HCT116 (cell line): ENCODE data around the gene RHOH. TPM values are rescaled to one million over a fixed set of nuclear protein-coding genes. Genes with fewer than 3 reads are reported as not detected.

ENCODE experiments used
- ATAC-seq: fragments of 200-7000 bp; cut with Tn5 transposase; 2 replicates; pipeline ENCODE4 v1.9.1; 2020; ENCODE audit warnings: mild to moderate bottlenecking, moderate library complexity
- BruUV-seq: library from RNA; stranded (reverse); fragments of 400-500 nt; replicated peaks from 2 replicates; lab custom pipeline; 2021; lab: Mats Ljungman, UMichigan
- CTCF ChIA-PET: fragments of 300-600 bp; sonication (Branson Sonifier 250); formaldehyde crosslinking; loops from one replicate; lab custom pipeline; 2021; ENCODE audit warnings: antibody characterized with exemption; lab: Charles Lee
- POLR2A ChIA-PET: fragments of 300-600, 350-600 bp; sonication (Branson Sonifier 250); formaldehyde crosslinking; loops from one replicate; lab custom pipeline; 2021; ENCODE audit warnings: antibody characterized with exemption; lab: Charles Lee
- RAD21 ChIA-PET, 2 experiments: fragments of 300-600 bp; sonication (Branson Sonifier 250); formaldehyde crosslinking; loops; one replicate each; lab custom pipeline; 2023; ENCODE audit warnings: low total read pairs in 2 of 2; ENCODE audit not compliant: uncharacterized antibody in 2 of 2, unreplicated experiment in 2 of 2, low non-redundant PET in 1 of 2; lab: Charles Lee
- DNase-seq: peaks from one replicate; pipeline ENCODE4 v3.0.0-alpha.2; 2010; ENCODE audit warnings: low read depth, low spot score
- H2AFZ ChIP-seq: fragments of 200-600 bp; shearing (Covaris generic), sonication (generic); 2 replicates; pipeline ENCODE4 v1.6.1; 2017; ENCODE audit warnings: low read depth, mixed run types, mixed read lengths, antibody characterized with exemption, low read length; ENCODE audit not compliant: poor library complexity, severe bottlenecking
- H3K27ac ChIP-seq: 2 replicates; pipeline ENCODE4 v1.5.1; 2012; ENCODE audit warnings: low read depth, low read length
- H3K27me3 ChIP-seq: fragments of 200-600 bp; sonication (generic); 2 replicates; pipeline ENCODE4 v1.6.1; 2016; ENCODE audit warnings: mixed run types, low read length, mixed read lengths; ENCODE audit not compliant: insufficient read depth
- H3K36me3 ChIP-seq, 2 experiments: fragments of 200-500 bp in 1 of 2; fragments of 200-600 bp in 1 of 2; sonication (Bioruptor generic) in 1 of 2; sonication (generic) in 1 of 2; 2 replicates each; pipeline versions ENCODE4 v1.5.1 to v1.6.1; 2014 to 2016; ENCODE audit warnings: low read length in 2 of 2, inconsistent platforms in 1 of 2, mixed read lengths in 1 of 2, mixed run types in 1 of 2; ENCODE audit not compliant: insufficient read depth in 2 of 2, control insufficient read depth in 1 of 2
- H3K4me1 ChIP-seq, 2 experiments: fragments of 200-600 bp in 1 of 2; sonication (generic) in 1 of 2; 2 replicates each; pipeline versions ENCODE4 v1.5.1 to v1.6.1; 2012 to 2017; ENCODE audit warnings: low read length in 2 of 2, inconsistent platforms in 1 of 2, mild to moderate bottlenecking in 1 of 2, mixed read lengths in 1 of 2, mixed run types in 1 of 2, moderate library complexity in 1 of 2; ENCODE audit not compliant: insufficient read depth in 2 of 2, control insufficient read depth in 1 of 2
- H3K4me2 ChIP-seq: fragments of 200-600 bp; sonication (generic); 2 replicates; pipeline ENCODE4 v1.6.1; 2017; ENCODE audit warnings: mixed run types, low read length, mixed read lengths
- H3K4me3 ChIP-seq, 2 experiments: fragments of 200-600 bp in 1 of 2; sonication (generic) in 1 of 2; replicated peaks in 1 of 2; 2 replicates each; pipeline ENCODE4 v1.5.1; 2011 to 2016; ENCODE audit warnings: low read length in 2 of 2, control low read depth in 1 of 2, low read depth in 1 of 2, mild to moderate bottlenecking in 1 of 2, mixed read lengths in 1 of 2, mixed run types in 1 of 2
- H3K79me2 ChIP-seq: fragments of 200-600 bp; sonication (generic); 2 replicates; pipeline ENCODE4 v1.6.1; 2017; ENCODE audit warnings: mild to moderate bottlenecking, mixed run types, low read length, moderate library complexity, mixed read lengths; ENCODE audit not compliant: insufficient read depth
- H3K9ac ChIP-seq: fragments of 200-600 bp; sonication (generic); 2 replicates; pipeline ENCODE4 v1.6.1; 2016; ENCODE audit warnings: low read length, mixed read lengths
- H3K9me2 ChIP-seq: fragments of 200-600 bp; sonication (generic), shearing (Covaris generic); 2 replicates; pipeline ENCODE4 v1.6.1; 2017; ENCODE audit warnings: mixed run types, mild to moderate bottlenecking, moderate library complexity; ENCODE audit not compliant: insufficient read depth
- H3K9me3 ChIP-seq, 2 experiments: fragments of 200-500 bp in 1 of 2; fragments of 200-600 bp in 1 of 2; sonication (Bioruptor generic) in 1 of 2; sonication (generic) in 1 of 2; 2 replicates each; pipeline ENCODE4 v1.6.1; 2014 to 2017; ENCODE audit warnings: low read length in 2 of 2, mixed read lengths in 2 of 2, inconsistent platforms in 1 of 2, low read depth in 1 of 2, mild to moderate bottlenecking in 1 of 2, mixed run types in 1 of 2, moderate library complexity in 1 of 2; ENCODE audit not compliant: control insufficient read depth in 1 of 2, insufficient read depth in 1 of 2
- H4K20me1 ChIP-seq: fragments of 200-600 bp; sonication (generic), shearing (Covaris generic); 2 replicates; pipeline ENCODE4 v1.6.1; 2017; ENCODE audit warnings: mixed run types, mild to moderate bottlenecking, moderate library complexity; ENCODE audit not compliant: insufficient read depth
- ATF3 ChIP-seq: IDR thresholded peaks from 2 replicates; pipeline ENCODE4 v1.6.1; 2012
- CEBPB ChIP-seq: IDR thresholded peaks from 2 replicates; pipeline ENCODE4 v1.6.1; 2012; ENCODE audit warnings: low read depth
- CTCF ChIP-seq, 3 experiments: fragments of 200-600 bp in 1 of 3; sonication (generic) in 1 of 3; IDR thresholded peaks in 2 of 3; conservative IDR thresholded peaks in 1 of 3; 2 replicates each; pipeline ENCODE4 v1.5.1; 2012 to 2017; ENCODE audit warnings: low read depth in 2 of 3, low read length in 2 of 3, antibody characterized with exemption in 1 of 3, borderline replicate concordance in 1 of 3, control low read depth in 1 of 3, mild to moderate bottlenecking in 1 of 3, mixed read lengths in 1 of 3, mixed run types in 1 of 3, moderate library complexity in 1 of 3; ENCODE audit not compliant: insufficient read depth in 1 of 3
- EZH2 ChIP-seq: fragments of 200-600 bp; sonication (generic); IDR thresholded peaks from 2 replicates; pipeline ENCODE4 v1.6.1; 2017; ENCODE audit warnings: antibody characterized with exemption, mixed run types
- MAX ChIP-seq: IDR thresholded peaks from 2 replicates; pipeline ENCODE4 v1.6.1; 2012
- RAD21 ChIP-seq: IDR thresholded peaks from 2 replicates; pipeline ENCODE4 v1.6.1; 2012; ENCODE audit warnings: low read depth, mild to moderate bottlenecking
- SP1 ChIP-seq: IDR thresholded peaks from 2 replicates; pipeline ENCODE4 v1.6.1; 2012; ENCODE audit warnings: low read depth
- SRF ChIP-seq: IDR thresholded peaks from 2 replicates; pipeline ENCODE4 v1.6.1; 2012; ENCODE audit warnings: low read depth
- YY1 ChIP-seq: IDR thresholded peaks from 2 replicates; pipeline ENCODE4 v1.6.1; 2011; ENCODE audit warnings: low read length, low read depth, moderate library complexity, mild to moderate bottlenecking; ENCODE audit not compliant: insufficient replicate concordance; ENCODE audit errors: extremely low read depth
- ZBTB33 ChIP-seq: IDR thresholded peaks from 2 replicates; pipeline ENCODE4 v1.6.1; 2011; ENCODE audit warnings: mild to moderate bottlenecking, low read length, moderate library complexity; ENCODE audit not compliant: insufficient replicate concordance; ENCODE audit errors: extremely low read depth
- ZFX ChIP-seq: fragments of 450-650 bp; IDR thresholded peaks from 2 replicates; pipeline ENCODE4 v1.6.1; 2017
- intact Hi-C: fragments of 100-400 bp; cut with micrococcal nuclease; formaldehyde crosslinking; loops from 2 replicates; pipeline ENCODE4 v1.10.0; 2022
- total RNA-seq: library from RNA; stranded (reverse); gene quantifications from one replicate; pipeline ENCODE4 v1.2.1, GENCODE V29; 2021; ENCODE audit not compliant: unreplicated experiment

RHOH gene
- total RNA-seq, 1 experiment from 2014 or later = 0.74 TPM

- ATAC-seq = 0 out of 2 replicates have a peak, but pooled peaks have one; percentile 61
- BruUV-seq = no TSS peak
- RAD21 ChIA-PET = no interaction called here
- intact Hi-C loops = no loop called here
- H3K27me3 ChIP-seq = no peaks in the 10 kb centered on the region
- H3K36me3 ChIP-seq = no peaks in the 10 kb centered on the region
- no peaks in the 10 kb centered on the region for H3K9me2 ChIP-seq
- TF ChIP-seq CTCF (IDR thresholded peaks at IDR 0.05 in 2 of 3, conservative IDR thresholded peaks at IDR 0.05 in 1 of 3; ENCODE audit: borderline replicate concordance in 1 of 3, insufficient read depth in 1 of 3, low read depth in 2 of 3, low read length in 2 of 3) = peak in 2 of 3 experiments; percentile 45 to 55; a peak in 4 of 6 replicates
- peak; percentile 40 for TF ChIP-seq RAD21
- no peak for TF ChIP-seq CEBPB
- POLR2A ChIA-PET = no interaction called here
- no peaks in the 10 kb centered on the region for H4K20me1 ChIP-seq
- no peaks in the 10 kb centered on the region for H3K4me1 ChIP-seq
- no peak overlapping the region for H3K4me3 ChIP-seq
- CTCF ChIA-PET = interaction anchor here (1.6 kb wide), 1 partner anchor 88 kb away, joined by 4 read pairs; no protein-coding TSS in a partner anchor
- H3K9ac ChIP-seq = no peak overlapping the region
- no peak overlapping the region for H3K27ac ChIP-seq
- H2AFZ ChIP-seq = no peak overlapping the region
- no peak overlapping the region for H3K4me2 ChIP-seq
- H3K79me2 ChIP-seq = no peaks in the 10 kb centered on the region
- DNase-seq = no peak
- H3K9me3 ChIP-seq = no peaks in the 10 kb centered on the region
These were observed 31.9 kb downstream of the RHOH start for GRCh38 chr4:40228497-40229365.

- intact Hi-C loops = no loop called here
- Histone ChIP-seq H3K9ac (no peak overlapping the region), H3K4me1 (no peaks in the 10 kb centered on the region), H3K4me2 (no peak overlapping the region), H3K9me3 (no peaks in the 10 kb centered on the region), H3K79me2 (no peaks in the 10 kb centered on the region), H3K27ac (no peak overlapping the region), H3K4me3 (no peak overlapping the region), H3K9me2 (no peaks in the 10 kb centered on the region), H4K20me1 (no peaks in the 10 kb centered on the region), H3K27me3 (no peaks in the 10 kb centered on the region), H3K36me3 (no peaks in the 10 kb centered on the region), H2AFZ (peak overlapping the region; percentile 90)
- ChIA-PET CTCF (interaction anchor here (0.6 kb wide), 1 partner anchor 21 kb away, joined by 4 read pairs; no protein-coding TSS in a partner anchor), RAD21 (no interaction called here), POLR2A (interaction anchor here (1.3 kb wide), 1 partner anchor 9 kb away, joined by 4 read pairs; no protein-coding TSS in a partner anchor)
- no TSS peak for BruUV-seq
- ATAC-seq (no peak), DNase-seq (no peak)
- TF ChIP-seq ZFX (no peak), ATF3 (no peak), YY1 (no peak), ZBTB33 (no peak), EZH2 (no peak), SRF (no peak), SP1 (no peak), RAD21 (no peak), MAX (no peak)
These were observed 34.6 kb downstream of the RHOH start for GRCh38 chr4:40231316-40231863.
